IPS-NIHi7 (cell line): ENCODE results near the gene MAP1LC3B2.

ENCODE experiments used
- DNase-seq: peaks from one replicate; pipeline ENCODE4 v3.0.0; 2012; ENCODE audit warnings: mixed read lengths; ENCODE audit errors: extremely low spot score

MAP1LC3B2 gene

DNA sequence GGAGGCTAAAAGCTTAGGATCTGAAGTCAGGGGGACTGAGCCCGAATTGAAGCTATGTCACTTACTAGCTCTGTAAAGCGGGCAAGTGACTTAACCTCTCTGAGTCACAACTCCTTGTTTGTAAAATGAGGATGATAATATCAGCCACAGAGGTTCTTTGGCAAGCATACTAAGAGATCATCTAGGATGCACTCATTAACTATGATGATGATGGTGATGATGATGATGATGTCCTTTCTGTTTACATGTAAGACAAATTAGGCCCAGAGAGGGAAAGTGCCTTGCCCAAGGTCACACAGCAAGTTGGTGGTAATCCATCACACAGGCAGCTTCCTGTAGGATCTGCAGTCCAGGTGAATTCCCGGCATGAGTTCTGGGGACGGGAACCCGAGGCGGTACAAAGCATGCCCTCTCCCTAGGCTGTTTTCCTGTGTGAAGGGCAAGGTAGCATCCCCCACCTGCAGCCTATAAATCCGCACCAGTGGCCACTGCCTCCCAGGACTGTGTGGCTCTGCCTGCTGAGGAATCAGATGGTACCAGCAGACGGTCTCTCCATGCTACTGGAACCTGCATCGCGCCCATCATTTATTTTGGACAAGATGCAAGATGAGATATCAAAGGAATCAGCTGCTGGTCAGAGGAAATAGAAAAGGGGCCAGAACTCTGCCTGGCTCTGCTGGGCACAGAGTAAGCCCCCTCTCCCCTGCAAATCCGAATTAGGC is 55.2 kb downstream of the MAP1LC3B2 start:
- DNase-seq = no peak

GRCh38 chr12:116615141-116615861 is 56.1 kb downstream of the MAP1LC3B2 start:
- DNase-seq = no peak

GRCh38 chr12:116616536-116617248 is 57.5 kb downstream of the MAP1LC3B2 start:
- DNase-seq = no peak

GRCh38 chr12:116619246-116619645 is 60.1 kb downstream of the MAP1LC3B2 start:
- DNase-seq = no peak

DNA sequence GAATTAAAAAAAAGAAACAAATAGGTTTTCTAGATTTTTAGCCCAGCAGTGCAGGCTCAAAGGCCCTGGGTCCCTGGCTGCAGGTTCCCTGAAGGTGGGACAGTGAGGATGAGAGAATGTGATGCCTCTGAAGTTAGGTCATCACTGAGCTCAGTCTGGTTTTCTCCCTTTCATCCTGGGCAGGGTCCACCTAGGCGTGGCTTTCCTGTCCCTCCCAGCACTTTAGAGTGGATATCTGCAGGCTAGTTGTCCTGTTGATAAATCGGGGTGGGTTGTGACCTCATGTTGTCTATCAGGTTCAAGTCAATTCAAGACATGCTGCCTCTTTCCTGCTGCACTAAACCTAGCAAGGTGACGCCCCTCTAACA is 60.9 kb downstream of the MAP1LC3B2 start:
- no peak for DNase-seq

GRCh38 chr12:116620492-116621191 is 61.5 kb downstream of the MAP1LC3B2 start:
- no peak for DNase-seq

DNA sequence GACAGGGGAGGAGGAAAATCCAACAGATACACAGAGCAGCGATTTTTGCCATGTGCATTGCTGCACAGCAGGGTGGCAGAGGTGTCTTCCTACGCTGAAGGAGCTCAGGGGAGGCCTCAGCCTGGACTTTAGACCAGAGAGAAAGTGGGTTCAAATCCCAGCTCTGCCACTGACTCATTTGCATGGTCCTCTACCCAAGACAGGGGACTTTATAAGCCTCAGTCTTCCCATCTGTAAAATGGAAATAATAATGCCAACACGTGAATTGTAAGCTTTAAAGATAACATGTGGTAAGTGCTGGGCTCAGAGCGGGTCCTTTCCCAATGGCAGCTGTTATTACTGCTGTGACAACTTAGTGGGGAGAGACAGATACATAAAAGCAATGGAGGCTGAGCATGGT is 62.0 kb downstream of the MAP1LC3B2 start:
- DNase-seq = no peak

- no peak for DNase-seq
Observed at GRCh38 chr12:116624516-116624915, 65.3 kb downstream of the MAP1LC3B2 start.

DNA sequence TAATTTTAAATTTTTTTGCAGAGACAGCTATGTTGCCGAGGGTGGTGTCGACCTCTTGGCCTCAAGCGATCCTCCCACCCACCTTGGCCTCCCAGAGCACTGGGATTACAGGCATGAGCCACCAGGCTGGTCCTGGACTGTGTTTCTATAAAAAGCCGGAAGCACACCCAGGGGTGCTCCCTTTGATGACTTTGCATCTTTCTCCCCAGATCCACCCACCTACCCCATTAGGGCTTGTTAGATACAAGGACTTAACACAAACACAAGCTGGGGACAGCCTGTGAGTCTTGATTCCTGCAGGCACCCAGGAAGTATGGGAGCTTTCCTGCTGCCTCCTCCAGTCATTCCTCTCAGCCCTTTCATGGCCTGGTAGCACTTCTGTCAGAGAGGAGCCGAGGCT is 67.0 kb downstream of the MAP1LC3B2 start:
- DNase-seq = no peak
